ENCODE results near the gene DHRS12.

DNA sequence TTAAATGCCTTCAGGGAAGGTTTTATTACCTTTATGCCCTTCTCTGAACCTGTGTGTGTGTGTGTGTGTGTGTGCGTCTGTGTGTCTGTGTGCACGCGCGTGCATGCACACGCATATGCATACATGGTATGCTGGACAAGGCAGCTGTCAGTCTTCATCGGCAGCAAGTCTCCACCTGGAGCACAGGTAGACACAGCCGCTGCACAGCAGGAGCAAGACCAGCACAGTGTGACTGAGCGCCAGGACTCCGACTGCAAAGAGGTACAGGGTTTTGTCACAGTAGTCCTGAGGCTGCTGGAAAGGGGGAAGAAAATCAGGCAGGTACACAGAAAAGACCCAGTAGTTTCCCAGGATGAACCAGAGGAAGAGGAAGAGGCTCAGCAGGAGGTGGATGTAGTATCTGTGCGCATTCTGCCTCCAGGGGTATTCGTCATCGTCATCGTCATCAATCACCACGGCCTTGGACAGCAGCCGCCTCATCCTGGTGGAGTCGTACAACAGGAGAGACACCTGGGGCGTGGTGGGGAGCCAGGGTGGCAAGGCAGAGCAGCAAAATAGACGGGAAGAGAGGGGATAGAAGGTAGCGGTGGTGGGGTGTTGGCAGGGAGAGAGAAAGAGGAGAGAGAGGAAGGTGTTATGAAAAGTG lies 12.8 kb upstream of the DHRS12 start:
- TF ChIP-seq POLR2A (IDR thresholded peaks at IDR 0.05), result no peak
- TF ChIP-seq, protein P1, sequence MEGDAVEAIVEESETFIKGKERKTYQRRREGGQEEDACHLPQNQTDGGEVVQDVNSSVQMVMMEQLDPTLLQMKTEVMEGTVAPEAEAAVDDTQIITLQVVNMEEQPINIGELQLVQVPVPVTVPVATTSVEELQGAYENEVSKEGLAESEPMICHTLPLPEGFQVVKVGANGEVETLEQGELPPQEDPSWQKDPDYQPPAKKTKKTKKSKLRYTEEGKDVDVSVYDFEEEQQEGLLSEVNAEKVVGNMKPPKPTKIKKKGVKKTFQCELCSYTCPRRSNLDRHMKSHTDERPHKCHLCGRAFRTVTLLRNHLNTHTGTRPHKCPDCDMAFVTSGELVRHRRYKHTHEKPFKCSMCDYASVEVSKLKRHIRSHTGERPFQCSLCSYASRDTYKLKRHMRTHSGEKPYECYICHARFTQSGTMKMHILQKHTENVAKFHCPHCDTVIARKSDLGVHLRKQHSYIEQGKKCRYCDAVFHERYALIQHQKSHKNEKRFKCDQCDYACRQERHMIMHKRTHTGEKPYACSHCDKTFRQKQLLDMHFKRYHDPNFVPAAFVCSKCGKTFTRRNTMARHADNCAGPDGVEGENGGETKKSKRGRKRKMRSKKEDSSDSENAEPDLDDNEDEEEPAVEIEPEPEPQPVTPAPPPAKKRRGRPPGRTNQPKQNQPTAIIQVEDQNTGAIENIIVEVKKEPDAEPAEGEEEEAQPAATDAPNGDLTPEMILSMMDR (IDR thresholded peaks at IDR 0.05), result no peak
